Measurements from ENCODE around the gene CLCN6. TPM values are rescaled to one million over a fixed set of nuclear protein-coding genes. Genes with fewer than 3 reads are reported as not detected.
A peak's percentile ranks its signal among the peaks of the same experiment; 100 is the strongest.

CLCN6 gene
- total RNA-seq, 1 donor from 2014 or later, result 7.9 TPM

DNA sequence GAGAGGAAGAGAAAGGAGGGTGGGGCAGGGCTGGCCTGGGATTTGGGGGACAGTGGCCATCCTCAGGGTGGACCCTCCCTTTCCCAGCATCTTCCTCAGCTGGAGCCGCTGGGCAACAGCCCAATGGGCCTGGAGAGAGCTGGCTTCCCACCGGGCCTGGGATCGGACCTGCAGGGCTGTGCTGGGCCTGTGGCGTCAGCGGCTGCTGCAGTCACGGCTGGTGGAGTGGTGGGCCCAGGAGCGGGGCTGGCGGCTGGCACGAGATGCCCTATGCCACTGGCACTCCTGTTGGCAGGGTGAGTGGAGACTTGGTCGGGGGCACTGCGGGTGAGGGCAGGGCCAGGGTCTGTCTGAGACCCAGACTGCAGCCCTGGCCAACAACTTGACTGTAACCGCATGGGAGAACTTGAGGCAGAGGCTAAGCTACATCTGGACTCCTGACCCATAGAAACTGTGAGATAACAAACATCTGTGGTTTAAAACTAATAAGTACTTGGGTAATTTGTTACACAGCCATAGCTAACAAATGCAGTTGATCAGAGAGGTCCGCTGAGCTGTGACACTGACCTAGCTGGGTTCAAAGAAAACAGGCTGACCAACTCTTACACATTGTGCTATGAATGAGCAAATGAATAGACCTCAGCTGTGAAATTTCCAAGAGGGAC lies 26.1 kb upstream of the CLCN6 start:
- DNase-seq (ENCODE audit: low spot score), result no peak

DNA sequence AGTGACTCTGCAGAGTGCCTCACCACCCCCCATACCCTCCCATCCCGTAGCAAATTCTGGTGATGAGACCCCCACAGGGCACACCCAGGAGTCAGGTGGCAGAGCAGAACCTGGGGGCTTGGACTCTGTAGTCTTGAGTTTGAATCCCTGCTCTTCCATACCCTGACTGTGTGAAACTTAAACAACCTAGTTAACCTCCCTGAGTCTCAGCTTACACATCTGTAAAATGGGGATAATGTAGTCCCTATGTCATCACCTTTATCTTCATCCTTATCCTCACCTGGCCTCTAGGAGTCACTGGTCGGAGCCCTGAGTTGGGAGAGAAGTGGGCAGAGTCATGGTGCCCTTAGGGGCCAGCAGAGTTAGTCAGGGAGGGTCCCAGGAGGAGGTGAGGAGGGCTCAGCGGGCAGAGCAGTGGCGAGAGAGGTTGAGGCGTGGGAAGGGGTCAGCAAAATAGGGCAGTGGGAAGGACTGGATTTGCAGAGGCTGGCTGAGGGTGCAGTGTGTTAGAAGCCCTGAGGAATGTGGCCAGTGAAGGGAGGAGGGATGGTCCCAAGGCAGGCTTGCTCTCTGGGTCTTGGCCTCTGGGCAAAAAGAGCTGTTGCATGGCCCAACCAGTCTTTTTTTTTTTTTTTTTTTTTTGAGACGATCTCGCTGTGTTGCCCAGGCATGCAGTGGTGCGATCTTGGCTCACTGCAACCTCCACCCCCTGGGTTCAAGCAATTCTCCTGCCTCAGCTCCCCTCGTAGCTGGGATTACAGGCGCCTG lies 25.4 kb upstream of the CLCN6 start:
- DNase-seq (ENCODE audit: low spot score), result no peak

DNA sequence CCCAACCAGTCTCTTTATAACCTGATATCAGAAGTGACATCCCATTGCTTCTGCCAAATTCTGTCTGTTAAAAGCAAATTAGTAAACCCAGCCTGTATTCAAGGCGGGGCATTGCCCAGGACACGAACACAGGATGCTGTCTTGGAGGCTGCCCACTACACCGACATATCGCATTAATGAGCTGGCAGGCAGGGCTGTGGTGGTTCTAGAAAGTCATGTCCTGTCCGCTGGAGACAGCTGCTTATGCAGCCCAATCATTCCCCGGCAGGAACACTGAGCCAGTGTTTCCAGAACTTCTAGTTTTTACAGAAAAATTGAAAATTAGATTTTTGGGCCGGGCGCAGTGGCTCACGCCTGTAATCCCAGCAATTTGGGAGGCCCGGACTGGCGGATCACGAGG lies 24.7 kb upstream of the CLCN6 start:
- DNase-seq (ENCODE audit: low spot score), result no peak

DNA sequence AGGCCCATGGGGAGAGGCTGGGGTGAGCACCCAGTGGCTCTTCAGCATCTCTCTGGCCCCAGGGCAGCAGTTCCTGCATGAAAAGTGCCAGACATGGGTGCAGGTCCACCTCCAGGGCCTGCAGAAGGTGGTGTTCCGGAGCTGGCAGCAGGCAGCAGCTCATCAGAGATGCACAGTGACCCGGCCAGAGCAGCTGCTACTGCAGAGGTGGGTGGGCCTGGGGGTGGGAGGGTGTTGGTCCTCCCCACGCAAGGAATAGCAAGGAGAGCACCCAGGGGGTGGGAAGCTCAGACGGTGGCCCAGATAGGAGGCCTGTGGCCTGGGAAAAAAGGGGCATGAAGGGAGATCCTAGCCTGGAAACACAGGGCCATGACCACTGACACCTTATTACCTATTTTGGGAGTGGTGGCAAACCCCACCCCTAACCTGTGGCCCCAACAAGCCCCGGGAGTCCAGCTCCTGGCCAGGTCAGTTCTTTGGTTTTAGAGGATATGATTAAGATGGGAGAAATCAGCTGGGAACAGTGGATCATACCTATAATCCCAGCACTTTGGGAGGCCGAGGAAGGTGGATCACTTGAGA lies 23.8 kb upstream of the CLCN6 start:
- no peak for DNase-seq (ENCODE audit: low spot score)

DNA sequence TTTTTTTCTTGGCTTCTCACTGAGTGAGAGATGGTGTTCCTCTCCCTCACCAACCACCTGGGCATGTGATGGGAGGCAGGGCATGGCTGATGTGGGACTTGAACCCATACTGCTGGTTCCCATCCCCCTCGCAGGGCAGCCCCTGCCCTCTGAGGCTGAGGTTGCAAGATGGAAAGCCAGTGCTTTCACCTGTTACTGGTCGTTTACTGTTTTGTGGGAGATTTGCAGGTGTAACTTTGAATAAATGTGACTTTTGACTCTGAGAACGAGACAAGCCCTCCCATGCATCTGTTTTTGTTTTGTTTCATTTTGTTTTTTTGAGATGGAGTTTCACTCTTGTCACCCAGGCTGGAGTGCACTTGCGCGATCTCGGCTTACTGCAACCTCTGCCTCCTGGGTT lies 22.4 kb upstream of the CLCN6 start:
- DNase-seq (ENCODE audit: low spot score), result no peak

DNA sequence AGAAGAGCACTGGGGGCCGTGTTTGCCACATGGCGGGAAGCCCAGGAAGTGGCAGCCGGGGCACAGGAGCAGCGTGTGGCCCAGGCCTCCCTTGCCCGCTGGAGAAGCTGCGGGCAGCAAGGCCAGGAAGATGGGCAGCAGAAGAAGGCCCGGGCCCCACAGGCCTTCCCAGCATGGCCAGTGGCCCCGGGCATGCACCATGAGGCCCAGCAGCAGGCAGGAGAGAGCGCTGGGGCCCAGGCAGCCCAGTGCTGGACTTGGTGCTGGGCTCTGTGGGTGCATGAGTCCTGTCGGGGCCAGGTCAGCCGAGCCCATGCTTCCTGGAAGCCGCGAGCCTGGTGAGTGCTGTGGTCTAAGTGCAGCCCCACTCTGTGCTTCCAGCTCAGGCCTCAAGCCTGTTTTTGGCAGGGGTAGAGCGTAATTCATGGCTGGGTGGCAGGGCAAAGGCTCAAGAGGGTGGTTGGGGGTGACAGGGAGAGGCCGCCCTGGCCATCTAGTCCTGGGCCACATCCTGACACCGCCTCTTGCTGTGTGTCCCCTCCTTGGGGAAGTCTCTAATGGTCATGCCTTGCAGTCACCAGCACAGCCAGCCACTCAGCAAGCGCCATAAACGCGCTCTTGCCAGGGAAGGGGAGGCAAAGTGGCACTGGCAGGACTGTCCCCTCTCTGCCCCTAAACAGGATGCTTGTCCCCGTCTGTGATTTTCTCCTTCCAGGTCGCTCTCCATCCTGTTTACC lies 21.6 kb upstream of the CLCN6 start:
- no peak for DNase-seq (ENCODE audit: low spot score)

DNA sequence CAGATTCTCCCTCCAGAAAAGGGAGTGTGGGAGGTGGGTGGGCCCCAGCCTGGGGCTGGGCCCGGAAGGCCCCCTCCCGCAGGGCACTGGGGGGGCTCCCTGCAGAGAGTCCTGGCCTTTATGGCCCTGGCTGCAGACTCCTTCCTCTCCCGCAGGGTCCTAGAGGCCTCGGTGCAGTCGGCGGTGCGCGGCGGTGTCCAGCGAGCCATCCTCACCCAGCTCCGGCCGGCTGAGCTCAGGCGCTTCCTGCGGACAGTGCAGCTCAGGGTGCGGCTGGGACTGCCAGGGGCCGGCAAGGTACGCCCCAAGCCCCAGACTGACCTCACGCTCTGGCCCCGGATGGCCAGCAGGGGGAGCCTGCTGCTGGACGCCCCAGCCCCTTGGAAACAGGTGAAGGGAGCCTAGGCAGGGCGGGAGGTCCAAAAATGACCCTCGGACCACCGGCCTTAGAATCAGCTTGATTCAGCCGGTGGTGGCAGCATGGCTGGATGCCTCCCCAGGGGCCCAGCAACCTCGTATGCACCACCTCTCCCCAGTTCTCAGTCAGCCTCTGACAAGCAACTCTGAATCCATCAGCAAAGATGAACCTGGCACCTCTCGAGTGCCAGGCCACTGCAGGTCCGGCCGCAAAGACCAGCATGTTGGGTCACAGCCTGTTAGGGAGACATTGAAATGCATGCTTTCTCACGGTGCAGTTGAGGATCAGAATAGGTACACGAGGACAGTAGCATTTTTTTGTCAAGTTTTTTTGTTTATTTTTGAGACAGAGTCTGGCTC lies 20.8 kb upstream of the CLCN6 start:
- peak; percentile 50 for DNase-seq (ENCODE audit: low spot score)

DNA sequence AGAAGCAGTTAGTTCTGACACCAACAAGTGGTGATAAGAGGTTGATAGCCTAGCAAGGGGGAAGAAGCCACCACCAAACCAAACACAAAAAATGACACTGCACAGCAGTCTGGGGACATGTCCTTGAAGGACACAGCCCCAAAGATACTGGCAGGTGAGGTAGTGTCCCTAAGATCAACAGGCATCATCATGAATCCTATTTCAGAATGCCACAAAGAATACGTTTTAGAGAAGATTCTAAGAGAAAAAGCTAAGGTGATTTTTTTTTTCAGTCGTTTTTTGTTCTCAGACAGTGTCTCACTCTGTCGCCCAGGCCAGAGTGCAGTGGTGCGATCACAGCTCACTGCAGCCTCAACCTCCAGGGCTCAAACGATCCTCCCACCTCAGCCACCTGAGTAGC lies 19.8 kb upstream of the CLCN6 start:
- no peak for DNase-seq (ENCODE audit: low spot score)

DNA sequence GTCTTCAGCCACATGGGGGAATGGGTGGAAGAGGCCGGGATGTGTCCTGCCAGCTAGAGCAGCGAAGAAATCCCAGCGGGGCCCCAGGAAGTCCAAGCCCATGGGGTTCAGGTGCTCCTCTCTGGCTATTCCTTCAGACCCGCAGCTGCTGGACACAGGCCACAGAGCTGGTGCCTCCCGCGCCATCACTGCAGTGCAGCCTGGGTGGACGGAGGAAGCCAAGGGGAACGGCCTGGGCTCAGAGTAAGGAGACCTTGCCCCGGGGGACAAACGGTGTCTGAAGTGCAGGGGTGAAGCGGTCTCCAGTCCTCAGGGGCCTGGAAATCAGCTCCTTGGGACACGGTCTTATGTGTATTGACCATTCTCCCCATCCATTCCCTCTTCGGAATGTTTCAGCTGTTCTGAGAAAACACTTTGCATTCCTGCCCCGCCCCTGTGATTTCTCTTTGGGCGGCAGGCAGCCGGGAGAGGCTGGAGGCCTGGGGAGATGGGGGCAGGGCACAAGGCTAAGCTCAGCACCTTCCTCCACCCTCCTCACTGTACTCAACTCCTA lies 18.7 kb upstream of the CLCN6 start:
- peak; percentile 84 for DNase-seq (ENCODE audit: low spot score)

DNA sequence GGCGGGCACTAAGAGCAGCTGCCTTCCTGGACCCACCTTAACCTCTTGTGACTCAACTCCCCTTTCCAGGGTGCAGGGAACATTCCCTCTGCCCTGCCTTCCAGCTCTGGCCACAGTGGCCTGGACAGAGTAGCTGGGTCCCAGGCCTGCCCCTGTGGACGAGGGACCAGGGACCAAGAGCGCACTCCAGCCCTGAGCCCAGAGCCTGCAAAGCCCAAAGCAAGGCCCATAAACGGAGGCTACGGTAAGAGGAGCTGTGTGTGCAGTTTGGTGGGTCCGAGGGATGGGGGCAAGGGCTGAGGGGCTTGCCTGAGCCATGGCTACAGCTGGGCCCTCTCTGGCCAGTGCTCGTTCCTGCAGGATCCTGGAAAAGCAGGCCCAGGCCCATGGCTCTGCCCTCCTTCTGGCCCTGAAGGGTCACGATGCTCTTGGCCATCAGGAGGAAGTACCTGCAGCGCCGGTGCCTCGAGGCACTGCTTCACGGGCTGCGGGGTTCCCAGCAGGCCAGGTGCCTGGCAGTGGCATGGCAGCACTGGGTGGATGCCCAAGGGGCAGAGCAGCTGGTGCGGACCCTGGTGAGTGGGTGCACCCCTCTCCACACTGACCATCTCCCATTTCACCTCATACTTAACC lies 18.1 kb upstream of the CLCN6 start:
- DNase-seq (ENCODE audit: low spot score), result no peak

DNA sequence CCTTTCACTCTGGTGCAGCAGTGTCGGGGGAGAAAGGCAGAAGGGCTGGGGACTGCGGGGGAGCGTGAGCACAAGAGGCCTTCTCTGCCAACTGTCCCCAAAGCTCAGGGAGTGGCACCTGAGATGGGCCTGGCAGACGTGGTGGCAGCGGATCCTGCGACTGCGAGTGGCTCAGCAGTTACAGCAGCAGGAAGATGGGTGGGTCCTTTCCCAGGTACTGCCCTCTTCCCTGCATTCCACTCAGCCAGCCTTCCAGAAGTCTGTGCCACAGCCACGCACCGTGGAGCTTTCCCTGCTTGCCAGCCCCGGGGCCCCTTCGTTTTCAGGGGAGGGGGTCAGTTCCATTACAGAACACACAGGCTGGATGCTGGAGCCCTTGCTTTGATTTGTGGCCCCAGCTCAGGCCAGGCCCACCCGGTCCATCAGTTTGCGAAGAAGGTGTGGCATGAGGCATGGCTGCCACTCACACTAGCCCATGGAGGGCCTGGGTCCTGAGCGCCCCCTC lies 17.4 kb upstream of the CLCN6 start:
- DNase-seq (ENCODE audit: low spot score), result no peak

DNA sequence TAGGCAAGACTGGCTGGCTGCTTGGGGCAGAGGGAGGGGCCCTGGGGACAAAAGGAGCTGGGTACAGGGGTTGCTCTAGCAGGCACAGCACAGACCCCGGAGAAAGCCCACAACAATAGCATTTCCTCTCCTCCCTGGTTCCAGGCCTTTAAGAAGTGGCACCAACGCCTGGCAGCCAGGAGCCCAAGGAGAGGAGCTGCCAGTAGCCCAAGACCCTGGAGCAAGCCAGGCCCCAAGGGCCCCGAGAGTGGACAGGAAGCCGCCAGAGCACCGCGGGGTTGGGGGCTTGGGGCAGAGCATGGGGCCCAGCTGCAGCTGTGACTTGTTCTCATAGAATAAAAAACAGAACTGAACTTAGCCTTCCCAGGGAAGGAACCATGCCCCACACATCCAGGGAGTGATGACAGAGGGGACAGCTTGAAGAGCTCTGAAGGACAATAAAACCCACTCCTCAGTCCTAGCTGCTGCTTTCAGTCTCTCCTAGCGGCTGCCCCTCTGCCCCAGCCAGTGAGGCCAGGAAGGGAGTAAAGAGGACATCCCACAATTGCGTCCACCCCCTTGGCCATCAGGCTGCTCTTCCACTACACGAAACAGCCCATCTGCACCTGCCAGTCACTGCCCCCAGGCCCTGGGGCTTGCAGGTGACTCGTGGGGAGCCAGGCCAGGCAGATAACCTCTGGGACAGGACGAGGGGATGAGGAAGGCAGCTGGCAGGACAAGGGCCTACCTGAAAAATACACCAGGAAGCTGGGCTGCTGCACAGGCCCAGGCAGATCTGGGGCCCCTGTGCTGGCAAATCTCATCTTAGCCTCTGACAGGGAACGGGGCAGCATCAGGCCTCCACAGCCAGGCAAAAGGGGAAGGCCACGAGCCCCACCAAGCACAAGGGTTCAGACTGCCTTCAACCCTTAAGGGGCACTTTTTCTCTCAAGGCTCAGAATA lies 16.6 kb upstream of the CLCN6 start:
- peak; percentile 41 for DNase-seq (ENCODE audit: low spot score)

DNA sequence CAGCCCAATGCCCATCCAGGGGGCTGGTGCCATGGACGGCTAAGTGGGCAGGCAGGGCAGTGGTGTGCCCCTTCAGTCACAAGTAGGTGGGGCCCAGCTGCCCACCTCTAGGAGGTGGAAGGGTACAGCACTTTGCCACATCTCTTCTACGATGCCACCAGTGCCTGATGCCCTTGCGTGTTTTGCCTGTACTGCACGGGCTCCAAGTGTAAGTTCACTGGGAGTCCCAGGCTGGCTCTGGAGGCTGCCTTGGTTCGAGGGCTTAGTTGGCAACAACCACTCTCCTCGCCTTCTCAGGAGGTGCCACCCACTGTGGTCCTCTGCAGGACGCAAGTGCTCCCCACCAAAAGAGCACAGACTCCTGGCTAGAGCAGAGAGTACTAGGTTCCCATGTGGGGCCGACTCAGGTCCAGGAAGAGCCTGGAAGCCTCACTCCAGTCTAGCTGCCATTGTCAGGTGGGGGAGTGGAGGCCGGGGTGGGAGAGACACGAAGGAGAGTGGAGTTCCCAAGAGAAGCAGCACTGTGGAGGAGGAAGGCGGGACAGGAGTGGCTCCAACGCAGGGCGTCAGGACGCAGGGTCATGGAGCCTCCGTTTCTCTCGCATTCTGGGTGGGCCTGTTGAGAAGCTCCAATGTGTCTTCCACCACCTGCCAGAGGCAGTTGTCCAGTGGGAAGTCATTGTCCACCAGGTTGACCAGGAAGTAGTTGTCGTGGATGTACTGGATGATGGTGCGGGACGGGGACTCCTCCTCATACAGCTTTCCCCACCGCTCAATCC lies 15.7 kb upstream of the CLCN6 start:
- no peak for DNase-seq (ENCODE audit: low spot score)

DNA sequence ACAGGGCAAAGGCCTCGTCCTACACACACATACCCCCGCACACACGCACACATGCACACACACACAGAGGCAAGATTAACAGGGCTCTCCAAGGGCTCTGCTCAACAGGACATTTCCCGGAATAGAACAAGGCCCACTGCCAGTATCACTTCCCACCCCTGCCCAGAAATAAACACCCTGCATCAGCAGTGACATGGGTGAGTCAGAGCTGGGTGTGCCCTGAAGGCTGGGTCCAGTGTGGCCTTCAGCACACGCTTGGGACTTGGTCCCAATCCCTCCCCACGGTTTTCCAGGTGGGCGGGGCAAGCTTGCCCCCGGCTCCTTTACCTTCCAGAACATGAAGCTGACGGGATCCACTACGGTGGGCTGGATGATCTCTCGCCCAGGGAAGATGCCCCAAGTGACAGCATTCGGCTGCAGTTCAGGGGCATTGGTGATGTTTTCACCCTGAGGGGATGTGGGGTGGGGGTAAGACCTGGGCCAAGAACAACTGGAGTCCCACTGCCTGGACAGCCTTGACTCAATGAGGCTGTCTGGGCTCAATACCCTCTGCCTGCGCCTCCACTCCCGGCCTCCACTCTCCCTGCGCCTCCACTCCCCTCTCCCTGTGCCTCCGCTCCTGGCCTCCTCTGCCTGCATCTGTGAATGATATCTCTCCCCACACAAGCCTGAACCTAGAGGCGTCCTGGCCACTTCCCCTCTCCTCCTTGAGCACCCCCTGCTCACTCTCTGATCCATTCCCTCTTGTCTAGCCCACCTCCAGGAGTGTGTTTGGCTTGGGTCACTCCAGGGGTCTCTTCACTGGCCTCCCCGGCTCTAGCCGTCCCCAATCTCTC lies 14.9 kb upstream of the CLCN6 start:
- peak; percentile 95 for DNase-seq (ENCODE audit: low spot score)

DNA sequence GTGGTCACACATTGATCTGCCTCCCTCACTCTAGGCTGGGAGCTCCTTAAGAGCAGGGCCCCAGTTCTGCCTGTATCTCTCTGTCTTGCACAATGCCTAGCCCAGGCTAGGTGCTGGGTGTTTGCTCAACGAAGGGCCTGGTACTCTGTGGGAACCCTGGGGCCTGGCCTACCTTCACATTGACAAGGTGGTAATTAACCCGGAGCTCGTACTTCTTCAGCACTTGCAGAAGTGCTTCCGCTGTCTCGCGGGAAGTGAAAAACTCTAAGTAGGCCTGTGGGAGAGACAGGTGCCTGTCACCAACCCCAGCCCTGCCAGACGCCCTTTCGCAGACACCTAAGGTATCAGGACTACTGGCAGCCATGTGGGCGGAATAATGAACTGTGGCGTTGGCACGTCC lies 13.9 kb upstream of the CLCN6 start:
- DNase-seq (ENCODE audit: low spot score), result no peak

DNA sequence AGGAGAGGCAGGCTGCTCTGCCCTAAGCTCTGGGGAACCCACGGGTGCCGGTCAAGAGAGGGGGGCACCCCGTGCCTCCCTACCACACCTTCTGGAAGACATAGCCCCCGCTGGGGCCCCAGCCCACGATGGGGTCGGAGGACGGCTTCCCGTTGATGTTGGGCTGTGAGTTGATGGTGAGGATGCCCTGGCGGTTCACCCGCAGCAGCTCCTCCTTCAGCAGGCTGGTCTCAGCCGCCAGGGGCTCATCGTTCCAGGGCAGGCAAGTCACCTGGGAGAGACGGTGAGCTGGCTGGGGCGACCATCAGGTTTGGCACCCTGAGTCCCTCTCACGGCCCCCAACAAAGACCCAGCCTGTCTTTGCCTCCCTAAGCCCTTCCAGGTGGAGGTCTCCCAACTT lies 12.2 kb upstream of the CLCN6 start:
- no peak for DNase-seq (ENCODE audit: low spot score)

DNA sequence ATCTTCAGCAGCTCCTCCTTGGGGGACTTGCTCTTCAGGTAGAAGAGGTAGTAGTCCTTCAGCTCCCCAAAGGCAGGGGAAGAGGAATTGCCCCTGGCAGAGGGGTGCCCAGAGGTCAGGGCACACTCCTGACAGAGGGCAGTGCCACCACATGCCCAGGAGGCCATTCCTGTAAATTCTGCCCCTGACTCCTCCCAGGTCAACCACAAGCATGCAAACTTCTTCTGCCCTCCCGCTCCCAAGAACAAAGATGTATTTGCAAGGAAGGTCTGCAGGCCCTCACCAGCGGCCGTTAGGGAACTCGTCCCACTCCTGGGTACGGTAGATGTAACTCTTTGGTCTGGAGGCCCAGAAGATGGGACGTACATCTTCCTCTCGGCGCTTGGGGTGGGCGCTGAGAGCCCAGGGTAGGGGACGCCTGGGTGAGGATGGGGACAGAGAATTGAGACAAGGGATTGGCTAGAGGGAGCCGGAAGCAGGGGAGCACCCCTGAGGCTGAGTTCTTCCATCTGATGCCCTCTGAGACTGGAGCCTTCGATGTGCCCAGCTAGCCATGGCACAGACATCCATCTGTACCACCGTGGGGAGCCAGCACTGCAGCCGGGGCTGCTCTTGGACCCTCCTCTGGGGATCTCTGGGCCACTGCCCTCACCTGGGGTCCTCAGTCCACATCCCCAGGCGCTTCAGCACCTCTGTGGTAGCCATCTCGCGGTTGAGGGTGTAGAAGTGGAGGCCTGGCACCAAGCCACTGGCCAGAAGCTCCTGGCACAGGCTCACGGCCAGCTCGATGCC lies 11.3 kb upstream of the CLCN6 start:
- no peak for DNase-seq (ENCODE audit: low spot score)

Measured in umbilical cord (tissue), 2 donors.